ENCODE results near the gene ENTHD1. TPM values are rescaled to one million over a fixed set of nuclear protein-coding genes. Genes with fewer than 3 reads are reported as not detected.

The ENTHD1 gene
- total and polyA plus RNA-seq, 2 donors (not counting 3 experiments of a cell fraction or from before 2014, with no cell fraction given) = not detected

GRCh38 chr22:39744353-39744752 is 149.2 kb downstream of the ENTHD1 start:
- FAIRE-seq (no peak), DNase-seq (ENCODE audit: low read depth, low spot score) (no peak)
- Histone ChIP-seq H3K4me2 (ENCODE audit: insufficient read depth, low read length) (no peak overlapping the region), H3K4me3 (replicated peaks in 1 of 3; ENCODE audit: insufficient read depth in 1 of 3, low read depth in 1 of 3, low read length in 3 of 3) (no peak overlapping the region), H3K27me3 (ENCODE audit: control insufficient read depth in 2 of 2, insufficient read depth in 2 of 2, low read length in 2 of 2) (peaks cover 2 to 14% of the 10 kb centered on the region in 2 experiments), H2AFZ (ENCODE audit: low read depth, low read length) (no peak overlapping the region), H3K36me3 (ENCODE audit: control insufficient read depth in 2 of 2, extremely low read depth in 1 of 2, insufficient read depth in 2 of 2, low read length in 2 of 2) (no peaks in the 10 kb centered on the region), H3K9me1 (replicated peaks; ENCODE audit: control insufficient read depth, extremely low read depth, insufficient read depth, low read length) (no peaks in the 10 kb centered on the region), H3K9me3 (replicated peaks; ENCODE audit: control insufficient read depth, insufficient read depth, low read length) (no peaks in the 10 kb centered on the region), H3K27ac (ENCODE audit: insufficient read depth, low read depth, low read length) (no peak overlapping the region), H4K20me1 (replicated peaks; ENCODE audit: control insufficient read depth, extremely low read depth, insufficient read depth, low read length) (no peaks in the 10 kb centered on the region), H3K4me1 (ENCODE audit: control insufficient read depth, extremely low read depth, insufficient read depth, low read length) (no peaks in the 10 kb centered on the region), H3K79me2 (ENCODE audit: control insufficient read depth, insufficient read depth, low read length) (no peaks in the 10 kb centered on the region), H3K9ac (replicated peaks; ENCODE audit: extremely low read depth, insufficient read depth, low read length) (no peak overlapping the region)
- intact Hi-C loops (cut with micrococcal nuclease) (no loop called here), dilution Hi-C loops (cut with MboI; ENCODE audit: extremely low pct_ligation_motif_present, low sequenced_read_pairs) (no loop called here)
- TF ChIP-seq POLR2A (IDR thresholded peaks at IDR 0.05; ENCODE audit: low read depth, low read length) (no peak), EZH2 (IDR thresholded peaks at IDR 0.05; ENCODE audit: borderline replicate concordance, low read depth, low read length, severe bottlenecking) (no peak), MAX (IDR thresholded peaks at IDR 0.05; ENCODE audit: insufficient read depth, insufficient read length) (no peak), JUN (IDR thresholded peaks at IDR 0.05; ENCODE audit: borderline replicate concordance, insufficient read depth, insufficient read length, low read depth) (no peak), MYC (IDR thresholded peaks at IDR 0.05; ENCODE audit: low read depth, low read length) (no peak), POLR2AphosphoS5 (IDR thresholded peaks at IDR 0.05; ENCODE audit: insufficient read depth, low read depth, low read length) (no peak), FOS (IDR thresholded peaks at IDR 0.05; ENCODE audit: borderline replicate concordance, insufficient read depth, low read length) (no peak), GATA2 (IDR thresholded peaks at IDR 0.05; ENCODE audit: insufficient read depth, insufficient read length, low read depth, low read length) (no peak)
- TF ChIP-seq, protein P1, sequence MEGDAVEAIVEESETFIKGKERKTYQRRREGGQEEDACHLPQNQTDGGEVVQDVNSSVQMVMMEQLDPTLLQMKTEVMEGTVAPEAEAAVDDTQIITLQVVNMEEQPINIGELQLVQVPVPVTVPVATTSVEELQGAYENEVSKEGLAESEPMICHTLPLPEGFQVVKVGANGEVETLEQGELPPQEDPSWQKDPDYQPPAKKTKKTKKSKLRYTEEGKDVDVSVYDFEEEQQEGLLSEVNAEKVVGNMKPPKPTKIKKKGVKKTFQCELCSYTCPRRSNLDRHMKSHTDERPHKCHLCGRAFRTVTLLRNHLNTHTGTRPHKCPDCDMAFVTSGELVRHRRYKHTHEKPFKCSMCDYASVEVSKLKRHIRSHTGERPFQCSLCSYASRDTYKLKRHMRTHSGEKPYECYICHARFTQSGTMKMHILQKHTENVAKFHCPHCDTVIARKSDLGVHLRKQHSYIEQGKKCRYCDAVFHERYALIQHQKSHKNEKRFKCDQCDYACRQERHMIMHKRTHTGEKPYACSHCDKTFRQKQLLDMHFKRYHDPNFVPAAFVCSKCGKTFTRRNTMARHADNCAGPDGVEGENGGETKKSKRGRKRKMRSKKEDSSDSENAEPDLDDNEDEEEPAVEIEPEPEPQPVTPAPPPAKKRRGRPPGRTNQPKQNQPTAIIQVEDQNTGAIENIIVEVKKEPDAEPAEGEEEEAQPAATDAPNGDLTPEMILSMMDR (IDR thresholded peaks at IDR 0.05; ENCODE audit: extremely low read depth in 1 of 2, insufficient read depth in 1 of 2, low read depth in 1 of 2, low read length in 2 of 2) = no peak
- BruUV-seq (replicated peaks) = no TSS peak
- POLR2A ChIA-PET = no interaction called here
- CTCF ChIA-PET = no interaction called here
